H9 (cell line): ENCODE measurements around the gene TMEM145. TPM values are rescaled to one million over a fixed set of nuclear protein-coding genes. Genes with fewer than 3 reads are reported as not detected.

Experiments used
- DNase-seq: peaks from one replicate; pipeline ENCODE4 v3.0.0-alpha.2; 2017
- H2AFZ ChIP-seq: one replicate; pipeline ENCODE4 v1.6.1; 2013; ENCODE audit warnings: mild to moderate bottlenecking, low read length, control low read depth, moderate library complexity
- H2AK5ac ChIP-seq: 2 replicates; pipeline ENCODE4 v1.6.1; 2013; ENCODE audit warnings: low read length, control low read depth, mixed read lengths; ENCODE audit not compliant: insufficient read length
- H2BK120ac ChIP-seq: one replicate; pipeline ENCODE4 v1.6.1; 2013; ENCODE audit warnings: low read depth, mild to moderate bottlenecking, low read length, control low read depth, inconsistent platforms; ENCODE audit not compliant: poor library complexity, severe bottlenecking
- H2BK12ac ChIP-seq: 2 replicates; pipeline ENCODE4 v1.6.1; 2013; ENCODE audit warnings: low read length, control low read depth, mixed read lengths, low read depth; ENCODE audit not compliant: insufficient read length
- H2BK15ac ChIP-seq: 2 replicates; pipeline ENCODE4 v1.6.1; 2013; ENCODE audit warnings: low read depth, low read length, control low read depth
- H2BK20ac ChIP-seq: one replicate; pipeline ENCODE4 v1.6.1; 2013; ENCODE audit warnings: low read depth, mild to moderate bottlenecking, low read length, control low read depth, inconsistent platforms; ENCODE audit not compliant: poor library complexity, severe bottlenecking
- H2BK5ac ChIP-seq: 2 replicates; pipeline ENCODE4 v1.6.1; 2013; ENCODE audit warnings: low read length, control low read depth, mixed read lengths; ENCODE audit not compliant: insufficient read length
- H3K14ac ChIP-seq: 2 replicates; pipeline ENCODE4 v1.6.1; 2013; ENCODE audit warnings: low read length, control low read depth; ENCODE audit not compliant: insufficient read depth
- H3K18ac ChIP-seq: 2 replicates; pipeline ENCODE4 v1.6.1; 2013; ENCODE audit warnings: low read depth, mild to moderate bottlenecking, mixed read lengths, low read length, control low read depth; ENCODE audit not compliant: insufficient read length
- H3K23ac ChIP-seq: 2 replicates; pipeline ENCODE4 v1.6.1; 2013; ENCODE audit warnings: low read length, control low read depth, mixed read lengths, low read depth; ENCODE audit not compliant: insufficient read length
- H3K23me2 ChIP-seq: 2 replicates; pipeline ENCODE4 v1.6.1; 2013; ENCODE audit warnings: low read depth, mild to moderate bottlenecking, mixed read lengths, low read length, control low read depth; ENCODE audit not compliant: insufficient read length, poor library complexity, severe bottlenecking
- H3K27ac ChIP-seq: 2 replicates; pipeline ENCODE4 v1.5.1; 2013; ENCODE audit warnings: low read length, control low read depth, mixed read lengths, low read depth; ENCODE audit not compliant: insufficient read length
- H3K27me3 ChIP-seq: 2 replicates; pipeline ENCODE4 v1.6.1; 2013; ENCODE audit warnings: low read length, control low read depth, inconsistent platforms; ENCODE audit not compliant: insufficient read depth
- H3K4ac ChIP-seq: 2 replicates; pipeline ENCODE4 v1.6.1; 2013; ENCODE audit warnings: low read depth, mild to moderate bottlenecking, control low read depth, inconsistent platforms, low read length, moderate library complexity
- H3K4me1 ChIP-seq: 2 replicates; pipeline ENCODE4 v1.6.1; 2013; ENCODE audit warnings: low read length, control low read depth, inconsistent platforms; ENCODE audit not compliant: insufficient read depth
- H3K4me2 ChIP-seq: 2 replicates; pipeline ENCODE4 v1.6.1; 2013; ENCODE audit warnings: low read length, control low read depth, mixed read lengths; ENCODE audit not compliant: insufficient read length, insufficient read depth
- H3K56ac ChIP-seq: 2 replicates; pipeline ENCODE4 v1.6.1; 2013; ENCODE audit warnings: low read depth, mild to moderate bottlenecking, mixed read lengths, low read length, control low read depth; ENCODE audit not compliant: insufficient read length
- H3K79me1 ChIP-seq: 2 replicates; pipeline ENCODE4 v1.6.1; 2013; ENCODE audit warnings: low read depth, mild to moderate bottlenecking, moderate library complexity, low read length, control low read depth, inconsistent platforms; ENCODE audit not compliant: insufficient read depth, poor library complexity, severe bottlenecking
- H3K79me2 ChIP-seq: 2 replicates; pipeline ENCODE4 v1.6.1; 2013; ENCODE audit warnings: low read length, control low read depth, inconsistent platforms; ENCODE audit not compliant: insufficient read depth
- H3K9ac ChIP-seq: 2 replicates; pipeline ENCODE4 v1.6.1; 2013; ENCODE audit warnings: low read length, control low read depth, mixed read lengths; ENCODE audit not compliant: insufficient read length; ENCODE audit errors: extremely low read depth
- H3K9me3 ChIP-seq: one replicate; pipeline ENCODE4 v1.6.1; 2013; ENCODE audit warnings: low read depth, low read length, inconsistent platforms; ENCODE audit not compliant: control insufficient read depth
- H3T11ph ChIP-seq: one replicate; pipeline ENCODE4 v1.6.1; 2013; ENCODE audit warnings: mild to moderate bottlenecking, low read length, control low read depth, inconsistent platforms
- H4K20me1 ChIP-seq: one replicate; pipeline ENCODE4 v1.6.1; 2013; ENCODE audit not compliant: control insufficient read depth, insufficient read length, insufficient read depth
- H4K5ac ChIP-seq: 2 replicates; pipeline ENCODE4 v1.6.1; 2013; ENCODE audit warnings: low read depth, mild to moderate bottlenecking, mixed read lengths, low read length, control low read depth; ENCODE audit not compliant: insufficient read length
- H4K8ac ChIP-seq: replicated peaks from 2 replicates; pipeline ENCODE4 v1.6.1; 2013; ENCODE audit warnings: low read length, control low read depth, mixed read lengths, low read depth; ENCODE audit not compliant: insufficient read length
- H4K91ac ChIP-seq: 2 replicates; pipeline ENCODE4 v1.6.1; 2013; ENCODE audit warnings: low read depth, mild to moderate bottlenecking, moderate library complexity, mixed read lengths, low read length, control low read depth; ENCODE audit not compliant: insufficient read length
- H3K27ac Mint-ChIP-seq, 3 experiments: 2 replicates in 2 of 3; 3 replicates in 1 of 3; pipeline ENCODE4 v1.8.0; 2020 to 2021; ENCODE audit warnings: mixed read lengths in 3 of 3, mild to moderate bottlenecking in 1 of 3, moderate library complexity in 1 of 3
- H3K27me3 Mint-ChIP-seq: 2 replicates; pipeline ENCODE4 v1.8.0; 2021; ENCODE audit warnings: low read depth, mild to moderate bottlenecking, moderate library complexity, mixed read lengths
- H3K36me3 Mint-ChIP-seq, 3 experiments: 2 replicates in 2 of 3; 3 replicates in 1 of 3; pipeline ENCODE4 v1.8.0; 2020 to 2021; ENCODE audit warnings: low read depth in 3 of 3, mixed read lengths in 3 of 3; ENCODE audit not compliant: insufficient read depth in 1 of 3
- H3K4me1 Mint-ChIP-seq, 2 experiments: 2 replicates each; pipeline ENCODE4 v1.8.0; 2020; ENCODE audit warnings: mixed read lengths in 2 of 2
- H3K4me3 Mint-ChIP-seq, 2 experiments: 2 replicates in 1 of 2; 3 replicates in 1 of 2; pipeline ENCODE4 v1.8.0; 2020 to 2021; ENCODE audit warnings: mild to moderate bottlenecking in 2 of 2, mixed read lengths in 2 of 2, moderate library complexity in 1 of 2
- H3K9me3 Mint-ChIP-seq, 2 experiments: 2 replicates in 1 of 2; 3 replicates in 1 of 2; pipeline ENCODE4 v1.8.0; 2020; ENCODE audit warnings: mild to moderate bottlenecking in 2 of 2, mixed read lengths in 2 of 2, moderate library complexity in 1 of 2
- WGBS: extraction: QIAGEN DNeasy Blood & Tissue Kit; methylation state at CpG from one replicate; pipeline ENCODE4 v1.1.7; 2013; ENCODE audit warnings: missing lambda C conversion rate, low lambda C conversion rate, mixed read lengths; ENCODE audit not compliant: insufficient read length; ENCODE audit errors: extremely low coverage; 5-methylcytosine and 5-hydroxymethylcytosine counted together
- total RNA-seq: library from RNA; stranded (reverse); gene quantifications from 2 replicates; pipeline ENCODE4 v1.2.1, GENCODE V29; 2021
- TF ChIP-seq, protein P1 (sequence below): fragments of 200-600 bp; sonication (generic); conservative IDR thresholded peaks from 3 replicates; pipeline ENCODE4 v1.8.0; 2021; ENCODE audit warnings: antibody characterized with exemption, mild to moderate bottlenecking

TMEM145 gene
- total RNA-seq, 1 experiment from 2014 or later = 4.5 TPM

DNA sequence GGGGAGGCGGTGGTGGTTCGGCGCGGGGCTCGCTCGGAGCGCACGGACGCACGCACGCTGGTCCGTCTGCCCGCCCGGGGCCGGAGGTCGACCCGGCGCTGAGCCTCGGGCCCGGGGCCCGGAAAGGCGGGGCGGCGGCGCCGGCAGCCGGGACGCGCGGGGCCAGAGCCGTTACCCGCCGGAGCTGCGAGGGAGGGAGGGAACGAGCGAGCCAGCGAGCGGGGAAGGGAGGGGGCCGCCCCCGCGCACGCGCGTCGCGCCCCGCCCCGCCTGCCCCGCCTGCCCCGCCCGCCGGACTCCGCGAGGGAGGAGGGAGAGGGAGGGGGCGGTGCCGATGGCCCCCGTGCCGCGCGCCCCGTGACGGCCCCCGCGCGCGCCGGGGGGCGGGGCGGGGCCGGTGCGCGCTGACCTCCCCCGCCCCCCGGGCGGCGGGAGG lies 29.0 kb upstream of the TMEM145 start:
- no peak overlapping the region for H3K4ac ChIP-seq
- WGBS = no CpG with 5 or more reads among the region's 76 CpGs
- H4K5ac ChIP-seq = no peak overlapping the region
- Mint-ChIP-seq H3K27me3 (no peaks in the 10 kb centered on the region; the same call in 1 of the 2 replicates), H3K36me3 (peaks cover 10 to 25% (median 25%) of the 10 kb centered on the region in 3 experiments), H3K9me3 (no peaks in the 10 kb centered on the region; a peak in 2 of 5 replicates), H3K4me3 (no peak overlapping the region; a peak in 1 of 5 replicates), H3K27ac (no peak overlapping the region), H3K4me1 (peaks cover 32 to 39% of the 10 kb centered on the region in 2 experiments)
- H3K9me3 ChIP-seq = no peaks in the 10 kb centered on the region
- H3K4me2 ChIP-seq = no peak overlapping the region
- H3K23ac ChIP-seq = no peak overlapping the region
- H3K14ac ChIP-seq = no peak overlapping the region
- peaks cover 3% of the 10 kb centered on the region; the same call in 1 of the 2 replicates for H3K79me2 ChIP-seq
- TF ChIP-seq, protein P1, sequence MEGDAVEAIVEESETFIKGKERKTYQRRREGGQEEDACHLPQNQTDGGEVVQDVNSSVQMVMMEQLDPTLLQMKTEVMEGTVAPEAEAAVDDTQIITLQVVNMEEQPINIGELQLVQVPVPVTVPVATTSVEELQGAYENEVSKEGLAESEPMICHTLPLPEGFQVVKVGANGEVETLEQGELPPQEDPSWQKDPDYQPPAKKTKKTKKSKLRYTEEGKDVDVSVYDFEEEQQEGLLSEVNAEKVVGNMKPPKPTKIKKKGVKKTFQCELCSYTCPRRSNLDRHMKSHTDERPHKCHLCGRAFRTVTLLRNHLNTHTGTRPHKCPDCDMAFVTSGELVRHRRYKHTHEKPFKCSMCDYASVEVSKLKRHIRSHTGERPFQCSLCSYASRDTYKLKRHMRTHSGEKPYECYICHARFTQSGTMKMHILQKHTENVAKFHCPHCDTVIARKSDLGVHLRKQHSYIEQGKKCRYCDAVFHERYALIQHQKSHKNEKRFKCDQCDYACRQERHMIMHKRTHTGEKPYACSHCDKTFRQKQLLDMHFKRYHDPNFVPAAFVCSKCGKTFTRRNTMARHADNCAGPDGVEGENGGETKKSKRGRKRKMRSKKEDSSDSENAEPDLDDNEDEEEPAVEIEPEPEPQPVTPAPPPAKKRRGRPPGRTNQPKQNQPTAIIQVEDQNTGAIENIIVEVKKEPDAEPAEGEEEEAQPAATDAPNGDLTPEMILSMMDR = no peak
- no peaks in the 10 kb centered on the region for H3K27me3 ChIP-seq
- no peak overlapping the region for H2BK5ac ChIP-seq
- no peak overlapping the region for H4K8ac ChIP-seq
- H4K20me1 ChIP-seq = peaks cover 3% of the 10 kb centered on the region
- peaks cover 8% of the 10 kb centered on the region; the same call in 1 of the 2 replicates for H3K4me1 ChIP-seq
- H2AFZ ChIP-seq = no peak overlapping the region
- H2BK15ac ChIP-seq = no peak overlapping the region
- no peak overlapping the region for H4K91ac ChIP-seq
- H2BK12ac ChIP-seq = no peak overlapping the region
- H3K79me1 ChIP-seq = peaks cover 11% of the 10 kb centered on the region
- no peak overlapping the region for H3K27ac ChIP-seq
- H2BK120ac ChIP-seq = no peak overlapping the region
- no peak overlapping the region for H2BK20ac ChIP-seq
- H3K9ac ChIP-seq = no peak overlapping the region
- H3K56ac ChIP-seq = no peak overlapping the region
- H3K23me2 ChIP-seq = peaks cover 19% of the 10 kb centered on the region
- H2AK5ac ChIP-seq = no peak overlapping the region
- no peak for DNase-seq
- no peak overlapping the region for H3K18ac ChIP-seq
- H3T11ph ChIP-seq = no peak overlapping the region
